ENCODE data around the gene CDADC1. TPM values are rescaled to one million over a fixed set of nuclear protein-coding genes. Genes with fewer than 3 reads are reported as not detected.
A peak's percentile ranks its signal among the peaks of the same experiment; 100 is the strongest.

Gene CDADC1
- total RNA-seq (10 to 100 TPM in 1 of 2 experiments, 1 to 10 TPM in 1; 9.1 to 11.3 TPM), total RNA-seq (3.6 to 26.8 (median 10.1) reads per million in 172 experiments)
- 7.6 TPM for polyA plus RNA-seq (2013, experiment 1 of 2)
- polyA plus RNA-seq (2013, experiment 2 of 2): 10.6 TPM

GRCh38 chr13:49247643-49248621 is at the start of gene CDADC1:
CDADC1 (plus strand) TSS chr13:49247925; CDS start chr13:49248038, 113 bp downstream.
- H3K27ac Mint-ChIP-seq: peak within 1 kb of the TSS; percentile 95
- Histone ChIP-seq H3K27me3 (ENCODE audit: control insufficient read depth in 1 of 2, insufficient read depth in 2 of 2, low read length in 2 of 2) (no peaks in the 10 kb centered on the region), H3K36me3 (ENCODE audit: insufficient read depth, low read length) (no peaks in the 10 kb centered on the region), H3K4me1 (ENCODE audit: insufficient read depth, low read length) (peaks cover 22% of the 10 kb centered on the region), H3K4me3 (ENCODE audit: low read length) (peak within 1 kb of the TSS; percentile 65), H3K27ac (ENCODE audit: low read depth in 1 of 2, low read length in 2 of 2) (peak within 1 kb of the TSS; percentile 36 to 85), H3K9me3 (ENCODE audit: control insufficient read depth in 1 of 2, insufficient read depth in 1 of 2, low read length in 2 of 2) (no peaks in the 10 kb centered on the region)
- peaks cover 7% of the 10 kb centered on the region for H3K27me3 Mint-ChIP-seq
- ATAC-seq (ENCODE audit: poor library complexity) (peak; percentile 65), DNase-seq (peak; percentile 61 to 93 (median 76))
- H3K4me1 Mint-ChIP-seq (ENCODE audit: low read depth): peaks cover 49% of the 10 kb centered on the region
- ChIA-PET CTCF (interaction anchor here (0.7 to 2.3 kb wide), 7 partner anchors 8 to 1210 kb away, joined by 3 to 6 read pairs (median 4); partner anchors contain the start of gene NUDT15), POLR2A (interaction anchor here (0.8 to 2.9 kb wide), 10 partner anchors 8 to 1210 kb away, joined by 3 to 26 read pairs (median 4); partner anchors contain the start of genes CAB39L, FNDC3A, NUDT15 and RCBTB2)
- peak within 1 kb of the TSS; percentile 93 for H3K4me3 Mint-ChIP-seq
- no peak for TF ChIP-seq CTCF (IDR thresholded peaks at IDR 0.05)
- peaks cover 26% of the 10 kb centered on the region for H3K36me3 Mint-ChIP-seq (ENCODE audit: low read depth)
- no peaks in the 10 kb centered on the region for H3K9me3 Mint-ChIP-seq
- intact Hi-C loops (cut with DNase I, micrococcal nuclease): no loop called here

GRCh38 chr13:49206641-49207040 is 41.1 kb upstream of the CDADC1 start:
- H3K27ac ChIP-seq (ENCODE audit: low read depth in 1 of 2, low read length in 2 of 2): no peak overlapping the region
- POLR2A ChIA-PET: interaction anchor here (1.0 kb wide), 1 partner anchor 289 kb away, joined by 3 read pairs; the partner anchor contains the start of gene PHF11

More at GRCh38 chr13:49206641-49207040, 41.1 kb upstream of the CDADC1 start:
- no peaks in the 10 kb centered on the region for H3K4me1 Mint-ChIP-seq (ENCODE audit: low read depth)
- H3K4me1 ChIP-seq (ENCODE audit: insufficient read depth, low read length): no peaks in the 10 kb centered on the region
- H3K27ac Mint-ChIP-seq: no peak overlapping the region
- TF ChIP-seq CTCF (IDR thresholded peaks at IDR 0.05): no peak
- no peaks in the 10 kb centered on the region for H3K27me3 ChIP-seq (ENCODE audit: control insufficient read depth in 1 of 2, insufficient read depth in 2 of 2, low read length in 2 of 2)
- no peaks in the 10 kb centered on the region for H3K9me3 ChIP-seq (ENCODE audit: control insufficient read depth in 1 of 2, insufficient read depth in 1 of 2, low read length in 2 of 2)
- H3K36me3 ChIP-seq (ENCODE audit: insufficient read depth, low read length): peaks cover 69% of the 10 kb centered on the region
- no peak for ATAC-seq (ENCODE audit: poor library complexity)
- H3K36me3 Mint-ChIP-seq (ENCODE audit: low read depth): peaks cover 70% of the 10 kb centered on the region
- no peak for DNase-seq
- no peaks in the 10 kb centered on the region for H3K9me3 Mint-ChIP-seq
- H3K4me3 Mint-ChIP-seq: no peak overlapping the region
- H3K4me3 ChIP-seq (ENCODE audit: low read length): no peak overlapping the region
- CTCF ChIA-PET: no interaction called here
- intact Hi-C loops (cut with DNase I, micrococcal nuclease): no loop called here
- no peaks in the 10 kb centered on the region for H3K27me3 Mint-ChIP-seq

Measured in CD4-positive, alpha-beta T cell (primary cell).